Measurements from ENCODE around the gene MINAR2.

MINAR2 gene

GRCh38 chr5:129747572-129748407 is at the start of gene MINAR2:
Gene MINAR2 (plus strand): TSS chr5:129748094. CDS start chr5:129748191, 97 bp downstream.
- DNase-seq (ENCODE audit: low read depth) = no peak

- DNase-seq (ENCODE audit: low read depth) = no peak
These were observed 49.2 kb upstream of the MINAR2 start for GRCh38 chr5:129698661-129699060.

GRCh38 chr5:129716235-129716634 is 31.7 kb upstream of the MINAR2 start:
- peak; percentile 25 for DNase-seq (ENCODE audit: low read depth)

- no peak for DNase-seq (ENCODE audit: low read depth)
These were observed 31.2 kb upstream of the MINAR2 start for GRCh38 chr5:129716651-129717050.

- no peak for DNase-seq (ENCODE audit: low read depth)
These were observed 30.1 kb upstream of the MINAR2 start for GRCh38 chr5:129717751-129718310.

- no peak for DNase-seq (ENCODE audit: low read depth)
These were observed 29.3 kb upstream of the MINAR2 start for GRCh38 chr5:129718471-129719090.

- DNase-seq (ENCODE audit: low read depth) = no peak
These were observed 23.7 kb upstream of the MINAR2 start for GRCh38 chr5:129724222-129724621.

- no peak for DNase-seq (ENCODE audit: low read depth)
These were observed 23.2 kb upstream of the MINAR2 start for GRCh38 chr5:129724647-129725046.

GRCh38 chr5:129739773-129740172 is 8.1 kb upstream of the MINAR2 start:
- no peak for DNase-seq (ENCODE audit: low read depth)

GRCh38 chr5:129743541-129744187 is 4.2 kb upstream of the MINAR2 start:
- DNase-seq (ENCODE audit: low read depth) = no peak

- no peak for DNase-seq (ENCODE audit: low read depth)
These were observed 1.9 kb upstream of the MINAR2 start for GRCh38 chr5:129745997-129746396.

GRCh38 chr5:129746876-129747275 is 1.0 kb upstream of the MINAR2 start:
- DNase-seq (ENCODE audit: low read depth) = no peak

GRCh38 chr5:129748913-129749880 is 1.3 kb downstream of the MINAR2 start:
- no peak for DNase-seq (ENCODE audit: low read depth)

GRCh38 chr5:129760636-129761325 is 12.9 kb downstream of the MINAR2 start:
- no peak for DNase-seq (ENCODE audit: low read depth)

GRCh38 chr5:129763651-129764050 is 15.8 kb downstream of the MINAR2 start:
- DNase-seq (ENCODE audit: low read depth) = no peak

- no peak for DNase-seq (ENCODE audit: low read depth)
These were observed 18.9 kb downstream of the MINAR2 start for GRCh38 chr5:129766798-129767197.

- peak; percentile 84 for DNase-seq (ENCODE audit: low read depth)
These were observed 20.1 kb downstream of the MINAR2 start for GRCh38 chr5:129767927-129768380.

GRCh38 chr5:129768735-129769134 is 20.8 kb downstream of the MINAR2 start:
- no peak for DNase-seq (ENCODE audit: low read depth)

- no peak for DNase-seq (ENCODE audit: low read depth)
These were observed 22.3 kb downstream of the MINAR2 start for GRCh38 chr5:129770024-129770820.
